Muscle of leg (tissue), 16 donors: Measurements from ENCODE around the gene ERICH2. TPM values are rescaled to one million over a fixed set of nuclear protein-coding genes. Genes with fewer than 3 reads are reported as not detected.
A peak's percentile ranks its signal among the peaks of the same experiment; 100 is the strongest.
"Not testable (repeated sequence)": the region's sequence is repeated elsewhere in the genome, so short reads cannot be mapped to it uniquely, and the experiment has no call there.

Experiments
- DNase-seq: peaks from one replicate; pipeline ENCODE4 v3.0.0; 2013
- H3K27ac ChIP-seq: one replicate; pipeline ENCODE4 v1.5.1; 2013; ENCODE audit warnings: mild to moderate bottlenecking, low read length, control low read depth
- H3K27me3 ChIP-seq: one replicate; pipeline ENCODE4 v1.6.1; 2013; ENCODE audit warnings: low read length; ENCODE audit not compliant: control insufficient read depth, insufficient read depth
- H3K36me3 ChIP-seq: one replicate; pipeline ENCODE4 v1.6.1; 2013; ENCODE audit warnings: low read length; ENCODE audit not compliant: control insufficient read depth, insufficient read depth
- H3K4me1 ChIP-seq: one replicate; pipeline ENCODE4 v1.6.1; 2013; ENCODE audit warnings: low read length; ENCODE audit not compliant: control insufficient read depth, insufficient read depth
- H3K4me3 ChIP-seq: one replicate; pipeline ENCODE4 v1.5.1; 2013; ENCODE audit warnings: low read length, control low read depth
- H3K9me3 ChIP-seq: replicated peaks from 2 replicates; pipeline ENCODE4 v1.6.1; 2013; ENCODE audit warnings: low read depth, low read length; ENCODE audit not compliant: control insufficient read depth
- WGBS: methylation state at CpG from one replicate; pipeline ENCODE4 v1.1.5; 2013; ENCODE audit warnings: missing lambda C conversion rate; ENCODE audit not compliant: insufficient coverage; 5-methylcytosine and 5-hydroxymethylcytosine counted together
- long read RNA-seq, 11 donors: transcript quantifications; one replicate each; lab custom pipeline, GENCODE V29; 2026
- polyA plus RNA-seq, 8 donors: library from polyadenylated mRNA; unstranded; fragments of 120-200 nt; gene quantifications; one replicate each; pipeline versions ENCODE4 v1.2.1 to v1.2.3, GENCODE V29; 2013; ENCODE audit warnings: inconsistent platforms in 1 of 8, low replicate concordance in 1 of 8; ENCODE audit not compliant: insufficient read length in 8 of 8, insufficient read depth in 1 of 8
- total RNA-seq: library from RNA; stranded (reverse); fragments of 120-200 nt; gene quantifications from one replicate; pipeline ENCODE4 v1.2.4, GENCODE V29; 2013

ERICH2 gene, protein sequence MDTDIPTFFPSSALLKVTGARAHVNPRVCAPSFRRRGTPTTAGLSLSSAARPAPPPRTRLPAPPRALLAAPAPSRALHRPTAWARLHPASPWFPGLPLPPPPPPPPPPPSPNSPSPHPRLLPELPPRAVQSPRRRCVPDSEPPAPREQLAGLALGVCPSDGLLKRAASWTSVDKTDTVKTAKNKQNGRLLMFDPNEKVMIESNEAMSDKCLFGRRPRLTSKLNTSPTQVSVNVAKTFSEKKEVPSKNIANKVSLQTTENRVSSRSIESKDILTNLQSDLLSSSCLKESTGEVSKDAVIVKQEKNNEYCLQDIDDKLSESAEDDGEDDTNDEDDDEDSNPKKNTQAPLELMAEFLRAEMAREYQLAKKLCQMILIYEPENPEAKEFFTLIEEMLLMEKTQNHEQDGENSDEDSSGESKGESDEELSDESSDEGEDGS
- total RNA-seq (0.35 TPM), polyA plus RNA-seq (under 1 TPM; 0.43 to 0.92 (median 0.74) TPM)
- long read RNA-seq, donor 1 = 0 reads
- long read RNA-seq, donor 2 = 0 reads
- long read RNA-seq, donor 3 = 0 reads
- long read RNA-seq, donor 4 = 0 reads
- long read RNA-seq, donor 5 = 0 reads
- long read RNA-seq, donor 6 = 0 reads
- long read RNA-seq, donor 7 = 0 reads
- long read RNA-seq, donor 8 = 0 reads
- long read RNA-seq, donor 9 = 0 reads
- long read RNA-seq, donor 10 = 0 reads
- long read RNA-seq, donor 11 = 0 reads

DNA sequence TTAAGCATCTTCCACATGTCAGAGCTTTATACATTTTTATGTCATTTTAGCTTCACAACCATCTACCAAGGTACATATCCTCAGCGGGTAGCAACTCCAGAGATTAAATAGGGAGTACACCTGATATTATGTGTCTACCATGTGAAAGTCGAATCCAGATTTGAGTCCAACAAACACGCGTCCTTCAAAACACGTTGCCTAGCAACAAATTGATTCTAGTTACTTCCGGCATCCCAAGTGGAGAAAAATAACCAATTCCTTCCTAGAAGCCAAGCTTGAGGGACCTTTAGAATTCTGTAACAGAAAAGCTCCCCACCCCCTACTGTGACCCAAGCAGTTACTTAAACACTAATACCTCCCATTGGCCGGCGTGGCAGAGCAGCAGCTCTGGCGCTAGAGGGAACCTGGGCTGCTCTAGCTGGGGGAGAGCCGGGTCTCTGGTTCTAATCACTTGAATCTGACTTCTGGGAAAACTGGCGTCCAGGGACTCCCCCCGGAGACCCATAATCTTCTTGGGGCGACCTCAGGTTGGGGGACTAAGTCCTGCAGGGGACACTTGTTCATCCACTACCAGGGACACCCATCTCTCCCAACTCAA lies at the start of gene ERICH2:
ERICH2 (plus strand) TSS at position 371 of the 598 bp plus-strand sequence. CDS start 304 bp downstream, outside the sequence.
- peak; percentile 52 for DNase-seq
- Histone ChIP-seq H3K27me3 (peaks cover 15% of the 10 kb centered on the region), H3K36me3 (no peaks in the 10 kb centered on the region), H3K4me3 (peak within 1 kb of the TSS; percentile 63), H3K4me1 (peaks cover 10% of the 10 kb centered on the region), H3K27ac (no peak within 1 kb of the TSS), H3K9me3 (no peaks in the 10 kb centered on the region)
- WGBS = 0% methylated on average over 11 of the region's 13 CpGs

DNA sequence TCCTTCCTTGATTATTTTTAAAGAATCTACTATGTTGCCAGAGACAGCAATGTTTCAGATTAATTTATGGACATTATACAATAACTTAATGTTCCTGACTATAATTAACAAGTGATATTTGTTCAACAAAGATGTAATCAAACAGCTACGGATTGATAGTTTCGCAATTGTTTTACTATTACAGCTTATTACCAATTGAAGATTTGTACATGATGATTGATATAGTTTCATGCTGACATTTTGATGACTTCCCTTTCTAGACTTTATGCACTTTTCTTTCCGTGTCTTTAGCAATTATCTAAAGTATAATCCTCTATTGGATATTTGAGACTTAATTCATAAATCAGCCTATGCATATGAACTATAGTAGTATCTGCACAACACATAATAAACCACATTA lies 48.5 kb upstream of the ERICH2 start:
- Histone ChIP-seq H3K4me1 (peaks cover 6% of the 10 kb centered on the region), H3K27me3 (peaks cover 20% of the 10 kb centered on the region), H3K4me3 (no peak overlapping the region), H3K9me3 (no peaks in the 10 kb centered on the region), H3K36me3 (no peaks in the 10 kb centered on the region), H3K27ac (no peak overlapping the region)
- no peak for DNase-seq
- WGBS = no CpG with 5 or more reads among the region's 3 CpGs

DNA sequence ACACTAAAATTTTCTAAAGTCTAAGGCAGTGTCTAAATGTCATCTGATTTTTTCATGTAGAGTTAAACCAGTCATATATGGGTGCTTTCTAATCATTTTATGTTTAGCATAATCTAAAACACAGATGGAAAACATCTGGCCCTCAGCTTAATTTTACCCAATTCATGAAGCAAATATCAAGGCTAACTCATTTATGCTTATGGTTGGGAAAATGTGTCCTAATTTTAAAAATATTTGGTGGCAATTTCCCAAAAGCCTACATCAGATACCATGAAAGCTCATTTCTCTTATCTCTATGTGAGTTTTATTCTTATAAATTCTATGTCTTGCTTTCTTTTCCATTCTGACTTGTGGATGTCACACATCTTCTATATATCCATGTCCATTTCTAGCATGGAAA lies 47.9 kb upstream of the ERICH2 start:
- no peak overlapping the region for H3K27ac ChIP-seq
- H3K27me3 ChIP-seq = peaks cover 14% of the 10 kb centered on the region
- H3K9me3 ChIP-seq = no peaks in the 10 kb centered on the region
- H3K36me3 ChIP-seq = no peaks in the 10 kb centered on the region
- H3K4me1 ChIP-seq = peaks cover 2% of the 10 kb centered on the region
- no peak overlapping the region for H3K4me3 ChIP-seq
- DNase-seq = no peak

DNA sequence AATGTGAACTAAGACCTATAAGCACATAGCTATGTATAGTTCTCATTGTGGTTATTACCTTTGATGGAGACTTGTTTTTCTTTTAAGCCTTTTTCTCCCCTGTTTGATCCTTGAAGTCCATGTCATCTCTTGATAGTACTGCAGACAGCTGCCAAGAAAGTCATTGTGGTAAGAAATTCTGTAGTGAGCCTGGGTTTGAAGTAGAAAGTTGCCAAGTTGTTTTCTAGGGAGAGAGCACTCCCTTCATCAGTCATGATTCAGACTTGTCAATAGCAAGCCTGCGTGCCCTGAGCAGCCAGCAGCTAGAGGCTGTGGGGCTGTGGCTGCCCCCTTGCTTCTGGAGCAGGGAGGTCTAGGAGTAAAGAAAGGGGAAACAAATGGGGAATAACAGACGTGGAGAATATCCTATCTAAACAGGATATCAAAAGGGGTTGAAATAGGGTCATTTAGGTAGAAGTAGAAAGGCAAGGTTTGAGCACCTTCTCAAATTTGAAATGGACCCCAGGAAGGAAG lies 46.7 kb upstream of the ERICH2 start:
- Histone ChIP-seq H3K4me3 (no peak overlapping the region), H3K36me3 (no peaks in the 10 kb centered on the region), H3K4me1 (no peaks in the 10 kb centered on the region), H3K27me3 (peaks cover 2% of the 10 kb centered on the region), H3K27ac (no peak overlapping the region), H3K9me3 (no peaks in the 10 kb centered on the region)
- no peak for DNase-seq
- WGBS = no CpG with 5 or more reads among the region's 2 CpGs

DNA sequence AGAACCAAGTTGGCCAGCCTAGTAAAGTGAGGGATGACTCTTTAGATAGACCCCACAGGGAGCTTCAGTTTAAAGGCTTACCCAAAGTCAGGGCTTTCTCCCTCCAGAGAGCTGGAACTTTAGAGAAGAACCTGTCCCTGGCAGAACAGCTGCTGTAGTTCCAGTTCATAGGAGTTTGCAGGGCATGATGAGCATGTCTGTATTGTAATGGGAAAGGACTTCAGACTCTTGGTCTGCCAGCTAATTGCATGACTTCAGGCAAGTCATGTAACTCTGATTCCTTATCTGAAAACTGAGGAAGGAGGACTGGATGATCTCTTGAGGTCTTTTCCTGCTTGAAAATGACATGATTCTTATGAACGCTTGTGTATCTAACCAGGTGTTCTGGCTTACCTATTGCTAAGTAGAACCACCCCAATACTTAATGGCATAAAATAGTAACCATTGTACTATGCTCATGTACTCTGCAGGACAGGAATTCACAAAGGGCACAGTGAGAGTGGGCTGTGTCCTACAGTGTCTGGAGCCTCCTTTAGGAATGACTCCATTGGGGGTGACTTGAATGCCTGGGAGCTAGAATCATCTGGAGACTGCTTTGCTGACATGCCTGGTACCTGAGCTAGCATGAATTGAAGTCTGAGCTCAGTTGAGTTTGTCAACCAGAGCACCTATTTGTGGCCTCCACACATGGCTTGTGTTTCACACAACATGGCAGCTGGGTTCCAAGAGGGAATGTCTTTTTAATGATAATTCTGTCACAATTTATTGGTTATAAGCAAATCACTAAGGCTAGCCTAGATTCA lies 36.2 kb upstream of the ERICH2 start:
- no peak overlapping the region for H3K27ac ChIP-seq
- no CpG with 5 or more reads among the region's 1 CpG for WGBS
- H3K4me1 ChIP-seq = no peaks in the 10 kb centered on the region
- H3K36me3 ChIP-seq = no peaks in the 10 kb centered on the region
- DNase-seq = no peak
- H3K27me3 ChIP-seq = no peaks in the 10 kb centered on the region
- H3K4me3 ChIP-seq = no peak overlapping the region
- H3K9me3 ChIP-seq = peaks cover 4% of the 10 kb centered on the region

DNA sequence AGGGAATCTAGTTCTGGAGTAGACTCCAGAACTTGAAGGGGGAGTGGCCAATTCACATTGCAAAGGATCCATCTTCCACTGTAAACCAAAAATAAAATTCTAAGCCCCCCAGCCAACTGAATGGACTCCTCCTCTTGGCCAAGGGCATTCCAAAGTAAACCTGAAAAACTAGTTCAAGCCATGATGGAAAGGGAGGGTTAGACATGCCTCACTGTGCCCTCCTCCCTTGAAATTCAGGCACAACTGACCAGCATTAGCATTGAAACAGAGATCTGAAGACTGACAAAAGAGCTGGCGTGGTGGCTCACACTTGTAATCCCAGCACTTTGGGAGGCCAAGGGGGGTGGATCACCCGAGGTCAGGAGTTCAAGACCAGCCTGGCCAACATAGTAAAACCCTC lies 35.6 kb upstream of the ERICH2 start:
- H3K27me3 ChIP-seq, H3K27ac ChIP-seq, H3K36me3 ChIP-seq, H3K9me3 ChIP-seq, H3K4me1 ChIP-seq, DNase-seq, H3K4me3 ChIP-seq: not testable (repeated sequence)
- WGBS = no CpG with 5 or more reads among the region's 2 CpGs

DNA sequence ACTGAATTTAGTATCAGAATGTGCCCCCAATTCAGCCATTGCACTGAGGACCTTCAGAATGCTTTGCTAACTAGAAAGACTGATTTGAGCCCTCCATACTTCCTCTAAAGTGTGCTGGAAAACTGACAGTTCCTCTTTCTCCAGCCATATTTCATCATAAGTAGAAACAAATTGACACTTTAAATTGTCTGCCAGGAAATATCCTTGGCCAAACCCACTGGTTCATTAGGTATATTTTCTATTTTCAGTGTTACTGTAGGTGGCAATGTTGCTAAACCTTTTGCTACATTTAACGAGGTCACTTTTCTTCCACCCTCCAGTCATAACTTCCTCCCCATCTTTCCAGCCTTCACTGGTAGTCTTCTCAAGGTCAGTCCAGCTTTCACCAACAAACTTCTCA lies 33.5 kb upstream of the ERICH2 start:
- Histone ChIP-seq H3K9me3 (peaks cover 4% of the 10 kb centered on the region), H3K27ac (no peak overlapping the region)
- WGBS = no CpG with 5 or more reads among the region's 1 CpG

DNA sequence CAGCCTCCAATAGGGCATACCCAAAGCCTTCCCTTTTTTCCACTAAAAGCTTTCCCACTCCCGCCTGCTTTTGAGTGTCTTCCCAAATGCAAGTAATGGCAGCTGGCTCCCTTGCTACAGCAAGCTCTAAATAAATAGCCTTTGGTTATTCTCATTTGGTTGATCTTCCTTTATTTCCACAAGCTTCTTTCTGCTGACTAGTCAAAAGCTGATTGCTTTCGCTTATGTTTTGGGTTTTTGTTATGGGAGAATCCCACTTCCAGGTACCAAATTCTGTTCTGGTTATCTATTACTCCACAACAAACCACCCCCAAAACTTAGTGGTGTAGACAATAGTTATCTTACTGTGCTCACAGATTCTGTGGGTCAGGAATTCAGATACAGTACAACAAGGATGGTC lies 32.8 kb upstream of the ERICH2 start:
- no peak for DNase-seq
- Histone ChIP-seq H3K27ac (no peak overlapping the region), H3K4me1 (no peaks in the 10 kb centered on the region), H3K4me3 (no peak overlapping the region), H3K9me3 (peaks cover 4% of the 10 kb centered on the region), H3K36me3 (no peaks in the 10 kb centered on the region), H3K27me3 (no peaks in the 10 kb centered on the region)
- WGBS = no CpG with 5 or more reads among the region's 2 CpGs

More for the DNA sequence above, 33.5 kb upstream of the ERICH2 start:
- H3K27me3 ChIP-seq = no peaks in the 10 kb centered on the region
- no peaks in the 10 kb centered on the region for H3K36me3 ChIP-seq
- H3K4me1 ChIP-seq = no peaks in the 10 kb centered on the region
- H3K4me3 ChIP-seq = no peak overlapping the region
- DNase-seq = no peak

DNA sequence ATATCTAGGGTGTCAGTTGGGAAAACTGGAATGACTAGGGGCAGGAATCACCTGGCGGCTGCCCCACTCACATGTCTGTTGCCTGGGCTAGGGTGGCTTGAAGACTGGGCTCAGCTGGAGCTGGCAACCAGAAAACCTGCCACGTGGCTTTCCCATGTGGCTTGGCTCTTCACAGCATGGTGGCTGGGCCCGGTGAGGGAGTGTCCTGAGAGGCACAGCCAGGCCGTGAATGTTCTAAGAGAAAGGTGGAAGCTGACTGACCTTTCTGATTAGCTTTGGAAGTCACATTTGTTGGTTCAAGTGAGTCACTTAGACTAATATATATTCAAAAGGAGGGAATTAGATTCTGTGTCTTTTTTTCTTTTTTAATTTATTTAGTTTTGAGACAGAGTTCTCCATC lies 32.4 kb upstream of the ERICH2 start:
- H3K4me3 ChIP-seq = no peak overlapping the region
- DNase-seq = no peak
- 80% methylated on average over 2 of the region's 4 CpGs for WGBS
- peaks cover 4% of the 10 kb centered on the region for H3K9me3 ChIP-seq
- H3K36me3 ChIP-seq = no peaks in the 10 kb centered on the region
- H3K27me3 ChIP-seq = no peaks in the 10 kb centered on the region
- H3K27ac ChIP-seq = no peak overlapping the region
- no peaks in the 10 kb centered on the region for H3K4me1 ChIP-seq
